Erythroblast (primary cell): ENCODE data around the gene ZMAT5.
"Not testable (repeated sequence)": the region's sequence is repeated elsewhere in the genome, so short reads cannot be mapped to it uniquely, and the experiment has no call there.

Source experiments
- DNase-seq, 2 experiments: peaks; one replicate each; lab custom pipeline; 2025; lab: John Stamatoyannopoulos, UW
- GATA1 ChIP-seq: IDR thresholded peaks from 2 replicates; pipeline ENCODE4 v1.6.1; 2011; ENCODE audit warnings: low read depth, mild to moderate bottlenecking, control low read depth, low read length, moderate library complexity
- POLR2A ChIP-seq: IDR thresholded peaks from 2 replicates; pipeline ENCODE4 v1.6.1; 2011; ENCODE audit warnings: mild to moderate bottlenecking, low read length

Gene ZMAT5

GRCh38 chr22:29780220-29780619 is 13.4 kb upstream of the ZMAT5 start:
- DNase-seq = no peak
- TF ChIP-seq POLR2A (no peak), GATA1 (no peak)

- TF ChIP-seq GATA1 = no peak
- no peak for TF ChIP-seq POLR2A
- DNase-seq = no peak
These were observed 6.4 kb upstream of the ZMAT5 start for GRCh38 chr22:29773233-29773632.

GRCh38 chr22:29772170-29772641 is 5.4 kb upstream of the ZMAT5 start:
- TF ChIP-seq GATA1 = no peak
- peak; percentile 35 to 54 for DNase-seq

- no peak for TF ChIP-seq GATA1
- TF ChIP-seq POLR2A = peak; percentile 2
- no peak for DNase-seq
These were observed 3.0 kb upstream of the ZMAT5 start for GRCh38 chr22:29769723-29770321.

GRCh38 chr22:29768052-29768693 is 1.4 kb upstream of the ZMAT5 start:
- DNase-seq = no peak
- TF ChIP-seq POLR2A (no peak), GATA1 (no peak)

- peak; percentile 94 to 96 for DNase-seq
- no peak for TF ChIP-seq GATA1
- TF ChIP-seq POLR2A = peak; percentile 83
These were observed 604 bp upstream of the ZMAT5 start, which contains the start of gene UQCR10 for GRCh38 chr22:29767171-29768051. Gene UQCR10, plus strand, starts transcription at chr22:29767369. Its CDS starts 30 bp downstream, at chr22:29767399.

GRCh38 chr22:29765905-29766631 is 739 bp downstream of the ZMAT5 start:
- peak; percentile 61 to 63 for DNase-seq

GRCh38 chr22:29762263-29762662 is 4.5 kb downstream of the ZMAT5 start:
- no peak for TF ChIP-seq GATA1
- no peak for TF ChIP-seq POLR2A
- DNase-seq = no peak

More at GRCh38 chr22:29765905-29766631, 739 bp downstream of the ZMAT5 start:
- TF ChIP-seq POLR2A = no peak
- TF ChIP-seq GATA1 = no peak

- TF ChIP-seq GATA1 = no peak
- TF ChIP-seq POLR2A = no peak
- no peak for DNase-seq
These were observed 7.8 kb downstream of the ZMAT5 start for GRCh38 chr22:29758959-29759358.

- DNase-seq = no peak
These were observed 8.7 kb downstream of the ZMAT5 start for GRCh38 chr22:29758068-29758622.

GRCh38 chr22:29757096-29757495 is 9.7 kb downstream of the ZMAT5 start:
- no peak for TF ChIP-seq POLR2A
- TF ChIP-seq GATA1 = no peak
- DNase-seq = no peak

More at GRCh38 chr22:29758068-29758622, 8.7 kb downstream of the ZMAT5 start:
- TF ChIP-seq POLR2A (no peak), GATA1 (no peak)

- DNase-seq = no peak
- TF ChIP-seq POLR2A = no peak
- TF ChIP-seq GATA1 = no peak
These were observed 10.5 kb downstream of the ZMAT5 start for GRCh38 chr22:29756341-29756740.

GRCh38 chr22:29755889-29756288 is 10.9 kb downstream of the ZMAT5 start:
- no peak for TF ChIP-seq GATA1
- no peak for TF ChIP-seq POLR2A
- DNase-seq = no peak

- DNase-seq = not testable (repeated sequence)
These were observed 12.0 kb downstream of the ZMAT5 start for GRCh38 chr22:29754658-29755395.
